Transverse colon (tissue), 4 donors: ENCODE results near the gene PI16. TPM values are rescaled to one million over a fixed set of nuclear protein-coding genes. Genes with fewer than 3 reads are reported as not detected.
"Not testable (repeated sequence)": the region's sequence is repeated elsewhere in the genome, so short reads cannot be mapped to it uniquely, and the experiment has no call there.

Experiments
- DNase-seq: peaks from one replicate; pipeline ENCODE4 v3.0.0-alpha.2; 2019
- H3K27ac ChIP-seq, 4 donors: fragments of 200-600 bp; sonication (generic); 2 replicates each; pipeline ENCODE4 v1.5.1; 2016 to 2018; ENCODE audit warnings: inconsistent platforms in 4 of 4
- H3K27me3 ChIP-seq: fragments of 200-600 bp; sonication (generic); 2 replicates; pipeline ENCODE4 v1.5.1; 2017; ENCODE audit warnings: inconsistent platforms
- H3K36me3 ChIP-seq, 4 donors: fragments of 200-600 bp; sonication (generic); 2 replicates each; pipeline ENCODE4 v1.5.1; 2017 to 2019; ENCODE audit warnings: inconsistent platforms in 4 of 4
- H3K4me1 ChIP-seq, 4 donors: fragments of 200-600 bp; sonication (generic); 2 replicates each; pipeline ENCODE4 v1.5.1; 2017 to 2020; ENCODE audit warnings: inconsistent platforms in 4 of 4
- H3K4me3 ChIP-seq, 4 donors: fragments of 200-600 bp; sonication (generic); 1 replicate in 1 of 4; 2 replicates in 3 of 4; pipeline versions ENCODE4 v1.5.1 to v1.6.1; 2017 to 2019; ENCODE audit warnings: inconsistent platforms in 4 of 4
- H3K9me3 ChIP-seq, 2 donors: fragments of 200-600 bp; sonication (generic); 2 replicates each; pipeline ENCODE4 v1.5.1; 2017 to 2019; ENCODE audit warnings: inconsistent platforms in 2 of 2
- CTCF ChIP-seq, 5 experiments: fragments of 200-600 bp in 3 of 5; fragments of 450-650 bp in 2 of 5; sonication (generic) in 3 of 5; IDR thresholded peaks; 1 replicate in 2 of 5; 2 replicates in 3 of 5; pipeline ENCODE4 v1.5.1; 2016 to 2017; ENCODE audit warnings: antibody characterized with exemption in 5 of 5, inconsistent platforms in 3 of 5, mild to moderate bottlenecking in 2 of 5, moderate library complexity in 1 of 5
- EP300 ChIP-seq: sonication (generic); formaldehyde crosslinking; IDR thresholded peaks from one replicate; pipeline ENCODE4 v1.6.1; 2017; ENCODE audit warnings: antibody characterized with exemption, low read depth
- POLR2A ChIP-seq: fragments of 450-650 bp; IDR thresholded peaks from one replicate; pipeline ENCODE4 v1.6.1; 2016; ENCODE audit warnings: antibody characterized with exemption, mild to moderate bottlenecking, moderate library complexity
- POLR2AphosphoS5 ChIP-seq, 3 donors: sonication (generic); formaldehyde crosslinking; IDR thresholded peaks; one replicate each; pipeline ENCODE4 v1.6.1; 2016; ENCODE audit warnings: antibody characterized with exemption in 3 of 3
- WGBS, 2 donors: methylation state at CpG; one replicate each; pipeline ENCODE4 v1.1.5; 2018; ENCODE audit warnings: low coverage in 1 of 2; 5-methylcytosine and 5-hydroxymethylcytosine counted together
- in situ Hi-C, 4 donors: fragments of 200-750 bp; cut with MboI; loops; one replicate each; pipeline versions ENCODE4 v1.15.0 to v1.15.1; 2017; ENCODE audit warnings: low sequenced_read_pairs in 3 of 4, low pct_ligation_motif_present in 1 of 4, low pct_unique_long_range_greater_than_20kb in 1 of 4
- intact Hi-C: fragments of 100-400 bp; cut with DNase I; formaldehyde crosslinking; loops from one replicate; pipeline ENCODE4 v1.15.1; 2023; ENCODE audit warnings: low total_unique reads
- total RNA-seq, 4 donors: library from RNA; depleted of rRNA; stranded (reverse); fragments of >200 nt; gene quantifications; one replicate each; pipeline ENCODE4 v1.1.0, GENCODE V29; 2016

Gene PI16
- total RNA-seq, 4 donors from 2014 or later, result 0.60 to 5.6 (median 4.0) TPM; not detected in 1

- WGBS, 2 donors, result 85 to 88% methylated on average over 10 of the region's 10 CpGs
- Histone ChIP-seq H3K4me1 (no peaks in the 10 kb centered on the region), H3K9me3 (no peaks in the 10 kb centered on the region), H3K27ac (no peak overlapping the region), H3K36me3 (no peaks in the 10 kb centered on the region), H3K4me3 (no peak overlapping the region), H3K27me3 (no peaks in the 10 kb centered on the region)
- intact Hi-C loops (no loop called here), in situ Hi-C loops (no loop called here)
- no peak for DNase-seq
- no peak for TF ChIP-seq EP300
- TF ChIP-seq CTCF (IDR thresholded peaks at IDR 0.05), result no peak
- TF ChIP-seq POLR2A, result no peak
- no peak for TF ChIP-seq POLR2AphosphoS5 (IDR thresholded peaks at IDR 0.05)
Observed at GRCh38 chr6:36940027-36940426, 14.5 kb upstream of the PI16 start.

DNA sequence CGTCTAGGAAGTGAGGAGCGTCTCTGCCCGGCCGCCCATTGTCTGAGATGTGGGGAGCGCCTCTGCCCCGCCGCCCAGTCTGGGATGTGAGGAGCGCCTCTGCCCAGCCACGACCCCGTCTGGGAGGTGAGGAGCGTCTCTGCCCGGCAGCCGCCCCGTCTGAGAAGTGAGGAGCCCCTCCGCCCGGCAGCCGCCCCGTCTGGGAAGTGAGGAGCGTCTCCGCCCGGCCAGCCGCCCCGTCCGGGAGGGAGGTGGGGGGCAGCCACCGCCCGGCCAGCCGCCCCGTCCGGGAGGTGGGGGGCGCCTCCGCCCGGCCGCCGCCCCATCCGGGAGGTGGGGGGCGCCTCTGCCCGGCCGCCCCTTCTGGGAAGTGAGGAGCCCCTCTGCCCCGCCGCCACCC, 13.0 kb upstream of the PI16 start:
- intact Hi-C loops, result not testable (repeated sequence)

GRCh38 chr6:36942329-36942728, 12.2 kb upstream of the PI16 start:
- intact Hi-C loops, H3K4me1 ChIP-seq, H3K27ac ChIP-seq, in situ Hi-C loops, DNase-seq, H3K36me3 ChIP-seq, H3K4me3 ChIP-seq, H3K9me3 ChIP-seq, H3K27me3 ChIP-seq: not testable (repeated sequence)
- WGBS, 2 donors, result 80% methylated on average over 2 of the region's 2 CpGs; no CpG with 5 or more reads in 1 of the 2 donors

More for the DNA sequence above, 13.0 kb upstream of the PI16 start:
- H3K9me3 ChIP-seq, DNase-seq, H3K36me3 ChIP-seq, H3K27ac ChIP-seq, H3K4me1 ChIP-seq, in situ Hi-C loops, H3K27me3 ChIP-seq, H3K4me3 ChIP-seq: not testable (repeated sequence)
- WGBS, 2 donors, result 93% methylated on average over 11 of the region's 40 CpGs; no CpG with 5 or more reads in 1 of the 2 donors

DNA sequence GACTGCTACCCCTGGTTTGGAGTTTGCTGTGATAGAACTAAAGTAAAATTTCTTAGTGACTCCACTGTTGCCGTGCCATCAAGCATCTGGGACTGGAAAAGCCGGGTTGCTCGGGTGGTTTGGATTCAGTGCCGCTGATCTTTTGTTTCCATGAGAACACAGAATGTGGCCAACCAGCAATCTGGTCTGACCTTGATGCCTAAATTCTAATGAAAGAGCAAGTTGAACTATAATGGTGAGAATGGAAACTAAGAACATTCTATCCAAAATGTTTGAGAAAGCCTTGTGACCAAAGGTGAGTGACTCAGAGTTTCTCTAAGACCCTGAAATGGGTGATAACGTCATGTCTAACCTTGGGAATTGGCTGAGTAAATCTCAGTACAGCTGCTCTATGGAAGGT, 9.9 kb upstream of the PI16 start:
- WGBS, 2 donors, result 43 to 80% methylated on average over 1 to 5 of the region's 5 CpGs
- H3K9me3 ChIP-seq, result no peaks in the 10 kb centered on the region
- TF ChIP-seq CTCF (IDR thresholded peaks at IDR 0.05) (no peak), POLR2A (no peak), POLR2AphosphoS5 (IDR thresholded peaks at IDR 0.05) (no peak), EP300 (no peak)
- H3K4me3 ChIP-seq, result no peak overlapping the region
- H3K36me3 ChIP-seq, result no peaks in the 10 kb centered on the region
- H3K4me1 ChIP-seq, result no peaks in the 10 kb centered on the region
- no peak overlapping the region for H3K27ac ChIP-seq
- no peak for DNase-seq
- in situ Hi-C loops (no loop called here), intact Hi-C loops (no loop called here)
- H3K27me3 ChIP-seq, result no peaks in the 10 kb centered on the region

- Histone ChIP-seq H3K4me1 (no peaks in the 10 kb centered on the region), H3K9me3 (no peaks in the 10 kb centered on the region), H3K27me3 (no peaks in the 10 kb centered on the region), H3K4me3 (no peak overlapping the region), H3K27ac (no peak overlapping the region), H3K36me3 (no peaks in the 10 kb centered on the region)
- no peak for TF ChIP-seq EP300
- TF ChIP-seq POLR2A, result no peak
- no peak for TF ChIP-seq POLR2AphosphoS5 (IDR thresholded peaks at IDR 0.05)
- TF ChIP-seq CTCF (IDR thresholded peaks at IDR 0.05), result no peak
- intact Hi-C loops (no loop called here), in situ Hi-C loops (no loop called here)
- no peak for DNase-seq
- WGBS, 2 donors, result 38 to 84% methylated on average over 4 of the region's 4 CpGs
Observed at GRCh38 chr6:36945301-36945700, 9.2 kb upstream of the PI16 start.
